Left lung (tissue), 14 donors: ENCODE measurements around the gene TFEC. TPM values are rescaled to one million over a fixed set of nuclear protein-coding genes. Genes with fewer than 3 reads are reported as not detected.

Source experiments
- ATAC-seq: fragments of 200-7000 bp; cut with Tn5 transposase; one replicate; pipeline ENCODE4 v1.9.1; 2020; ENCODE audit warnings: moderate library complexity
- DNase-seq, 4 donors: peaks; one replicate each; pipeline ENCODE4 v3.0.0-alpha.2; 2013 to 2020
- H3K27ac ChIP-seq, 2 donors: fragments of 200-600 bp; sonication (generic) in 1 of 2; one replicate each; pipeline versions ENCODE4 v1.5.0 to v1.8.0; 2020 to 2021
- H3K27me3 ChIP-seq, 2 donors: fragments of 200-600 bp; sonication (generic) in 1 of 2; one replicate each; pipeline versions ENCODE4 v1.5.0 to v1.8.0; 2020 to 2021
- H3K36me3 ChIP-seq, 2 donors: fragments of 200-600 bp; sonication (generic) in 1 of 2; one replicate each; pipeline versions ENCODE4 v1.5.0 to v1.8.0; 2020 to 2021
- H3K4me1 ChIP-seq, 2 donors: fragments of 200-600 bp; one replicate each; pipeline ENCODE4 v1.8.0; 2021
- H3K4me3 ChIP-seq, 2 donors: fragments of 200-600 bp; sonication (generic) in 1 of 2; one replicate each; pipeline versions ENCODE4 v1.5.0 to v1.8.0; 2020 to 2021; ENCODE audit warnings: mild to moderate bottlenecking in 1 of 2
- H3K9me3 ChIP-seq, 2 donors: fragments of 200-600 bp; sonication (generic) in 1 of 2; one replicate each; pipeline versions ENCODE4 v1.5.0 to v1.8.0; 2020 to 2021
- intact Hi-C, 2 donors: fragments of 100-400 bp; cut with DNase I; formaldehyde crosslinking; loops; one replicate each; pipeline versions ENCODE4 v1.11.2 to v1.14.2; 2022
- long read RNA-seq, 12 donors: library from polyadenylated mRNA in 2 of 12; unstranded in 2 of 12; transcript quantifications; one replicate each; pipeline ENCODE4 v2.0.0 and lab custom pipeline, GENCODE V29; 2019 to 2026
- polyA plus RNA-seq, 6 donors: library from polyadenylated mRNA; unstranded; fragments of 120-200 nt; gene quantifications; one replicate each; pipeline ENCODE4 v1.2.1, GENCODE V29; 2013; ENCODE audit not compliant: insufficient read length in 6 of 6
- total RNA-seq, 2 donors: library from RNA; stranded (reverse); fragmentation: NEBNext Ultra II Directional; extraction: Animal tissue kit (Norgen Biotek cat#: 25700); gene quantifications; one replicate each; pipeline ENCODE4 v1.2.1, GENCODE V29; 2021
- TF ChIP-seq, protein P1 (sequence below), 2 donors: fragments of 200-600 bp; sonication (generic) in 1 of 2; IDR thresholded peaks; one replicate each; pipeline versions ENCODE4 v1.5.0 to v1.8.0; 2021; ENCODE audit warnings: antibody characterized with exemption in 2 of 2
- donor health status: DM: no; HTN: yes; CAD: no.
- donor health status: DM: no; HTN: no; CAD: no.

Gene TFEC, protein sequence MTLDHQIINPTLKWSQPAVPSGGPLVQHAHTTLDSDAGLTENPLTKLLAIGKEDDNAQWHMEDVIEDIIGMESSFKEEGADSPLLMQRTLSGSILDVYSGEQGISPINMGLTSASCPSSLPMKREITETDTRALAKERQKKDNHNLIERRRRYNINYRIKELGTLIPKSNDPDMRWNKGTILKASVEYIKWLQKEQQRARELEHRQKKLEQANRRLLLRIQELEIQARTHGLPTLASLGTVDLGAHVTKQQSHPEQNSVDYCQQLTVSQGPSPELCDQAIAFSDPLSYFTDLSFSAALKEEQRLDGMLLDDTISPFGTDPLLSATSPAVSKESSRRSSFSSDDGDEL
- total RNA-seq (10 to 100 TPM; 12.9 to 42.9 TPM), polyA plus RNA-seq (1 to 10 TPM in 5 of 6 donors, under 1 TPM in 1; 0.95 to 2.2 (median 1.3) TPM)
- long read RNA-seq, donor 1: 0 reads
- long read RNA-seq, donor 2, full-length matches to known transcripts: 1 of 1 reads
- long read RNA-seq, donor 2, partial matches to known transcripts: 0 of 1 reads
- long read RNA-seq, donor 2, other reads (novel, unspliced or antisense): 0 of 1 reads
- long read RNA-seq, donor 3: 0 reads
- long read RNA-seq, donor 4, partial matches to known transcripts: 0 of 4 reads
- long read RNA-seq, donor 4, other reads (novel, unspliced or antisense): 4 of 4 reads
- long read RNA-seq, donor 5: 0 reads
- long read RNA-seq, donor 6: 0 reads
- long read RNA-seq, donor 7: 0 reads
- long read RNA-seq, donor 8: 0 reads
- long read RNA-seq, donor 9: 0 reads
- long read RNA-seq, donor 10: 0 reads
- long read RNA-seq, donor 11: 0 reads
- long read RNA-seq, donor 12, full-length matches to known transcripts: 1 of 1 reads
- long read RNA-seq, donor 12, partial matches to known transcripts: 0 of 1 reads
- long read RNA-seq, donor 12, other reads (novel, unspliced or antisense): 0 of 1 reads

DNA sequence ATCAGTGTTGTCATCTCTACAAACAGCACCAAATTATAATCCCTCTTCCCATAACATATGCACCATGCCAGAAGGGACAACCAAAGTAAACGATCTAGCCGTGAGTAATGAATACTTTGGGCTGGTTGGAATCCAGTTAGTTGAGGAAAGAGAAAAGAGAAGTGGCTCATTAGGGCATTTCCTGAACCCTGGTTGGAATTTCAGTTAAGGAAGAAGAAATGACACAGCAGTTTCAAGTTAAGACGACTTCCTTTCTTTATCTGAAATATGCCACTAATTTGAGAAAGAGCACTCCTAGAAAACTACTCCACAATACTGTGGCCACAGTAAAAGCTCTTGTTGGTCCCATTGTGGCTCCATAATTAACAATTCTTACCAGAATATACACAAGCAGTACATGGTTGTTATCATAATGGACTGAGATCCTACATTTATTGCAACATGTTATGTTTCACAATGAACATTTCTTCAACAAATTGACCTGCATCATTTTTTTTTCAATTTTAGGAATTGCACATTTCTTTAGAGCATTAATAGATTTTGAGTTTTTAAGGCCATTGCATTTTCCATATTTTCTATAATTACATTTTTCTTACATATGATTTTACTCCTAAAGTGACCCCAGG is at the start of gene TFEC:
TSS of gene TFEC (minus strand) at position 113 of the 626 bp plus-strand sequence. CDS start 46,322 bp downstream, outside the sequence.
- no peaks in the 10 kb centered on the region for H3K36me3 ChIP-seq
- H3K27me3 ChIP-seq: no peaks in the 10 kb centered on the region
- DNase-seq (no peak), ATAC-seq (peak; percentile 70)
- TF ChIP-seq, protein P1, sequence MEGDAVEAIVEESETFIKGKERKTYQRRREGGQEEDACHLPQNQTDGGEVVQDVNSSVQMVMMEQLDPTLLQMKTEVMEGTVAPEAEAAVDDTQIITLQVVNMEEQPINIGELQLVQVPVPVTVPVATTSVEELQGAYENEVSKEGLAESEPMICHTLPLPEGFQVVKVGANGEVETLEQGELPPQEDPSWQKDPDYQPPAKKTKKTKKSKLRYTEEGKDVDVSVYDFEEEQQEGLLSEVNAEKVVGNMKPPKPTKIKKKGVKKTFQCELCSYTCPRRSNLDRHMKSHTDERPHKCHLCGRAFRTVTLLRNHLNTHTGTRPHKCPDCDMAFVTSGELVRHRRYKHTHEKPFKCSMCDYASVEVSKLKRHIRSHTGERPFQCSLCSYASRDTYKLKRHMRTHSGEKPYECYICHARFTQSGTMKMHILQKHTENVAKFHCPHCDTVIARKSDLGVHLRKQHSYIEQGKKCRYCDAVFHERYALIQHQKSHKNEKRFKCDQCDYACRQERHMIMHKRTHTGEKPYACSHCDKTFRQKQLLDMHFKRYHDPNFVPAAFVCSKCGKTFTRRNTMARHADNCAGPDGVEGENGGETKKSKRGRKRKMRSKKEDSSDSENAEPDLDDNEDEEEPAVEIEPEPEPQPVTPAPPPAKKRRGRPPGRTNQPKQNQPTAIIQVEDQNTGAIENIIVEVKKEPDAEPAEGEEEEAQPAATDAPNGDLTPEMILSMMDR (IDR thresholded peaks at IDR 0.05): no peak
- no peaks in the 10 kb centered on the region for H3K9me3 ChIP-seq
- intact Hi-C loops: no loop called here
- H3K27ac ChIP-seq: peak within 1 kb of the TSS; percentile 41 to 84
- H3K4me3 ChIP-seq: peak within 1 kb of the TSS in 1 of 2 donors; percentile 41
- H3K4me1 ChIP-seq: peaks cover 0 to 4% of the 10 kb centered on the region in 2 donors

DNA sequence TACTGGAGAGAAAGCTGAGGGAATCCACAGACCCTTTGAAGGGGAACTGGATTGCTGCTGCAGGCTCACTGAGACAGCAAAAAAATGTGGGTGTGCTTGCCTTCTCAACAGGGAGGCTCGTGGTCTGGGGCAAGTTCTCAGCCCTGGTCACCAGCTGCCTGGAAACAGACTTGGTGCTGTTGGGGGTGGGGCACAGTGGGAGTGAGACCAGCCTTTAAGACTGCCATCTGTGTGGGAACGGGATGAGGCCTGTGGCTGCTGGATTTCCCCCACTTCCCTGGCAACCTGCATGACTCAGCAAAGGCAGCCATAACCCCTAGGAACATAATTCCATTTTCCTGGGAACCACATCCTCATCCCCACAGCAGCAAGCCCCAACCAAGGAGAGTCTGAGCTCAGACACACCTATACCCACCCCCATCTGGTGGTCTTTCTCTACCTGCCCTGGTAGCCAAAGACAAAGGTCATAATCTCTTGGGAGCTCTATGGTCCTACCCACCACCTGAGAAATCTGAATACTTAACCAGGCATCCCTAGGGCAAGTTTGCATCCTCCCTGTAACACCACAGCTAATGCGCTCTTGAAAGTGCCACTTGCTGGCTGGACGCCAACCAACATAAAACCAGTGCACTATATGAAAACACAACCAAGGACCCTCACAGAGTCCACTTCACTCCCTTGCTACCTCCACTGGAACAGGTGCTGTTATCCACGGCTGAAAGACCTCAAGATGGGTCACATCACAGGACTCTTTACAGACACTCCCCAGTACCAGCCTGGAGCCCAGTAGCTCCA is 45.0 kb upstream of the TFEC start:
- Histone ChIP-seq H3K9me3 (peaks cover 0 to 2% of the 10 kb centered on the region in 2 donors), H3K4me1 (no peaks in the 10 kb centered on the region), H3K4me3 (no peak overlapping the region), H3K36me3 (no peaks in the 10 kb centered on the region), H3K27me3 (no peaks in the 10 kb centered on the region), H3K27ac (no peak overlapping the region)
- ATAC-seq (no peak), DNase-seq (peak in 1 of 4 donors; percentile 10)
- intact Hi-C loops: no loop called here
- TF ChIP-seq, protein P1 (IDR thresholded peaks at IDR 0.05): no peak

DNA sequence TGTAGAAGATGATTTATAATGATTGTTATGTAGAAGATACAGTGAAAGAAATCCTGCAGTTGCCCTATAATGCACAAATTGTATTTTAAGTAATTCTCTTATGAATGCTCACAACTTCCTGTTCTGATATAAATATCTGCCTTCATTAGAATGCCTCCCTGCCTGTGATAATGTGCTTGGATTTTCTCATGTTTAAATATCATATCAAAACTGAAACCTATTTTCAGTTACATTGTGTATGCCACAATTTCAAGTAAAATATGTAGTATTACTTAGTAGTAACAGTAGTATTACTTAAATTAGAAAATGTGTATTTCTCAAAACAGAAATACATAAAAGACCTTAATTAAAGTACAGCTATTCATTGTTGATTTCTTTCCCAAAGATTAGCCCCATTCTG is 41.1 kb upstream of the TFEC start:
- intact Hi-C loops: no loop called here

DNA sequence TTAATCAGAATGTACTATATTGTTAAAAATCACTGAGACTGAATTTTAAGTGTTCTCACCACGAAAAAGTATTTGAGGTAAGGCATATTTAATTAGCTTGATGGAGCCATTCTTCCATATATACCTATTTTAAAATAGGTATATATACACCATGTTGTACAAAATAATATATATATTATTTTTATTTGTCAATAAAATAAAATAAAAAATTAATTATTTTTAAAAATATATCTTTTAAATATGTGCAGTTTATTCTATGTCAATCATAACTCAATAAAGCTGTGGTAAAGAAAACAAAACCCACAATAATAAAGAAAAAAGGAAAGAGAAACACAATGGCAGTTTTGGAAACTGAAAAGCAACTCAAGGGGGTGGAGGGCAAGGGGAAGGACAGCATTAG is 33.6 kb upstream of the TFEC start:
- Histone ChIP-seq H3K36me3 (no peaks in the 10 kb centered on the region), H3K27ac (no peak overlapping the region), H3K4me1 (no peaks in the 10 kb centered on the region), H3K27me3 (no peaks in the 10 kb centered on the region), H3K9me3 (no peaks in the 10 kb centered on the region), H3K4me3 (no peak overlapping the region)
- intact Hi-C loops: no loop called here
- ATAC-seq: no peak
- TF ChIP-seq, protein P1 (IDR thresholded peaks at IDR 0.05): no peak
- DNase-seq: no peak

More for the DNA sequence above, 41.1 kb upstream of the TFEC start:
- Histone ChIP-seq H3K27me3 (no peaks in the 10 kb centered on the region), H3K36me3 (no peaks in the 10 kb centered on the region), H3K4me1 (no peaks in the 10 kb centered on the region), H3K4me3 (no peak overlapping the region), H3K9me3 (no peaks in the 10 kb centered on the region), H3K27ac (no peak overlapping the region)
- TF ChIP-seq, protein P1 (IDR thresholded peaks at IDR 0.05): no peak
- ATAC-seq (no peak), DNase-seq (no peak)
